ENCODE data around the gene SLC47A1.

- TF ChIP-seq CTCF (IDR thresholded peaks at IDR 0.05; ENCODE audit: low read depth, low read length) (no peak), MAX (IDR thresholded peaks at IDR 0.05; ENCODE audit: low read depth, low read length) (no peak), POLR2A (IDR thresholded peaks at IDR 0.05; ENCODE audit: extremely low read depth, insufficient read length) (no peak)
Measured at GRCh38 chr17:19590912-19591551, 57.4 kb downstream of the SLC47A1 start.

All from NB4 (cell line).